Measurements from ENCODE around the gene SLC9A9.

The SLC9A9 gene

DNA sequence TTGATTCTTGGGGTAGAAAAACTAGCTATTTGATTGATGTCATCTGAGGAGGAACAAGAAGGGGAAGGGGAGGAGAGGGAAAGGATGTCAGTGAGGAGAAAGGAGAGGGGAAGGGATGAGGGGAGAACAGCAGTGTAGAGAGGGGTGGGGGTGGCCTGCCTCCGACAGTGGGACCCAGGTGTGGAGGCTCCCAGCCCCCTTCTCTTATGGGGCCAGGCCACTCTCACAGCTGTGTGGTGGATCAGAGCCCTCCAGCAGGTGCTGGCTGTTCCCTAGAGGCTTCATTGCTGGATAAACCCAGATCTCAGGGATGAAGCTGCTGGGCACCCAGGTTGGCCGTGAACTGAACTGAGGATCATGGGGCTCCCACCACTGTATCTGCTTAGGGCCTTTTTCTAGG is 464.2 kb downstream of the SLC9A9 start:
- no peak for DNase-seq

DNA sequence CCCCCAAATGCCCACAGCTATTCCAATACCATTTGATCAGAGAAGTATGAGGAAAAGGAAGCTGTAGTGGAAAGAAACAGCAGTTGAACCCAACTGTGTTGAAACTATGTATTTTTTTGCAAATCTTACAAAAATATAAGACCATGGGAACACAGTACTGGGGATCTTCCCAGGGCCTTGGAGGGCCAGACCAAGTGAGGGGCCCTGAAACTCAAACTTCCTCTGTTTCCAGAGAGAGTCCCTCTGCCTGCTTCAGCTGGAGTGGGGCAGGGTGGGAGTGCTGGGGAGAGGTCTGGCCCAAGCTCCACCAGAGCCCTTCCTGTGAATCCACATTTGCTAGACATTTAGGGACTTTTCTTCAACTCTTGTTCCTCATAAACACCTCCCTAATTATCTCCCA is 464.8 kb downstream of the SLC9A9 start:
- DNase-seq: peak; percentile 63 to 88

DNA sequence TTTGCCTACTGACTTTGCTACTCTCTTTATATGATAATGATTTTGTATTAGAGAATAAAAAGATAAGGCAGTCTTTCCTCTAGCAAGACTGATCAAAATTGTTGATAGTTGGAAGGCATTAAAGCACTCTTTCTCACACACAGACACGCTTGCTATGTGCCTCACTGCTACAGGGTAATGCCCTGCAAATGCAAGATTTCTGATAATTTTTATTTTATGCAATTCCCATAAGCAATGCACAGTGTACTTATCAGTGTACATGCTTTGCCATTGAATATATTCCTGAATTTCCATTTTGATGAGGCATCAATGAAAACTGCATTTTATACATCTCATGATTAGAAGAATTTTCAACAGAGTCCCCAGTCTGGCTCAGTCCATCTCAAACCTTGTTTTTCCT is 465.5 kb downstream of the SLC9A9 start:
- no peak for DNase-seq

DNA sequence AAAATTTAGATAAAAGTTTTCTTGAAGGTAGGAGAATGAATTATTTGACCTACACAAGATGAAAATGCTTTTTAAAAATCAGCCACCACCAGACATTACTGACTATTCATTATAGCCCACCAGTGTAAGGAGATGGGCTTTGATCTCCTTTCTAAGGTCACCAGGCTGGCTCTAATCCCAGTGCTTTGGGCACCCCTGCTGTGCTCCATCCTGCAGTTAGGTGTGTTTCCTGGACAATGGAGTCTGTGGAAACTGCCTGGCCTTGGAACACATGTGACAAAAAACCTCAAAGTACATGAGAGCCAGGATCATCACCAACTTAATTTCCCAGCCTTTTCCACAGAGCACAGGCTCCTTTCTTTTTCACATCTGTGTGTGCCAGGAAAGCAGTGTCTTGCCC is 467.8 kb downstream of the SLC9A9 start:
- no peak for DNase-seq

DNA sequence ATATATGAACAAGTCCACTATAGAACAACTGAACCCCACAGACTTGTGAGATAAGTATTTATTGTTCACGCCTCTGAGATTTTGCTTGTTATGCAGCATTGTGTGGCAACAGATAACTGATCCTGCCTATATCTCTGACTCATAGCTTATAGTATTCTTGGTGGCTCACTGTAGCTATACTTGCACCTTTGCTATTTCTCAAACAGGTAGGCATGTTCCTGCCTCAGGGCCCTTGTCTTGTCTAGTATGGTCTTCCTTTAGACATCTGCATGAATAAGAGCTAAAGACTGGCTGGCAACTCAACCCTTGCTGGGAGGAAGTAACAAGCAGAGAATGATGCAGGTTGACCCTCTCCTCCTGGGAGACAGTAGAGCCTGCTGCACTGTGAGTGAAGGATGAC is 472.6 kb downstream of the SLC9A9 start:
- DNase-seq: no peak

DNA sequence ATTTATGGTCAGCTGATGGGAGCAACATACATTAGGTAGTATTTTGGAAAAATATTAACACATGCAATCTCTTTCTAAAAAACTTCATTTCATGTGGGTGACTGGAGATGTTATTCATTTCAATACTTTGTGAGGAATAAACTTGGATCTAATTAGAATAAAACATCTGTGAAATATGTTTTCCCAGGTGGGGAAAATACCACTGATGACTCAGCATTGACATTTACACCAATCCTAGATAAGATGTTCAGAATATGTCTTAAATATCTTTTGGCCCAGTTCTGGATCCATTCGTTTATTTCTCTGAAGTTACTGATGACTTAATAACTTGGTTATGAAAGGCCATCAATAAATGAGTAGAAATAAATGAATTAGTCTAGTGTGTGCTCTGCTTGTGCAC is 481.1 kb downstream of the SLC9A9 start:
- no peak for DNase-seq

DNA sequence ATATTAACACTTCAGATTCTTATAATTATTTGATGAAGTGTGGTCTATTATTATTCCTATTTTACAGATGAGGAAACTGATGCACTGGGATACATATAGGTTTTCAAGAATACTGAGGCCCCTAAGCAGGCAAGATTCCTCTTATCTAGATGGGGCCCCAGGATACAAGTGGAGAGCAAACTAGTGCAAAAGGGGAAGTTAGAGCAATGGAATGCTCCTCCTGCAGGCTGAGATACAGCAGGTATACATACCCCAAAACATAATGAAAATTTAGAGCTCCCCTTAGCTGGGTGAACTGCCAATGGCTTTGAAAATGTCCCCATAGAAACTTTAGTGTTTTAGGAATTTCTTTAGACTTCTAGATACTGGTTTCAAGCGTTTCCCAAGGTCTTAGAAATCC is 481.6 kb downstream of the SLC9A9 start:
- no peak for DNase-seq

DNA sequence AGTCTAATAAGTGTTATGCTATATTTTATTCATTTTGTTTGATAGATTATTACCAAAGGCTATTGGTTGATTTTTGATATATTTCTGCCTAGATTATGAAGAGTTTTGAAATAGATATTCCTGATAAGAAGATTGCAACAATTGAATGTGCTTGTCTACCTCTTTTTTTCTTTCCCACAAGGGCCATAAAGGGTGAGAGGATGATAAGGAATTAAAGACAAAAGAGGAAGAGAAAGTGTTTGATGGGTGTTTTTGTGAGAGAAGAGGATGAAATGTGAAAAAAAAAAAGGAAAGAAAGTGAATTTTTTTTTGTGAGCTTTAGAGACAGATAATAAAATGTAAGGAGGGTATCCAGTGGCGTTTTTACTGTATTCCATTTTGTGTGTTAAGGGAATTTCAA is 484.3 kb downstream of the SLC9A9 start:
- DNase-seq: no peak

DNA sequence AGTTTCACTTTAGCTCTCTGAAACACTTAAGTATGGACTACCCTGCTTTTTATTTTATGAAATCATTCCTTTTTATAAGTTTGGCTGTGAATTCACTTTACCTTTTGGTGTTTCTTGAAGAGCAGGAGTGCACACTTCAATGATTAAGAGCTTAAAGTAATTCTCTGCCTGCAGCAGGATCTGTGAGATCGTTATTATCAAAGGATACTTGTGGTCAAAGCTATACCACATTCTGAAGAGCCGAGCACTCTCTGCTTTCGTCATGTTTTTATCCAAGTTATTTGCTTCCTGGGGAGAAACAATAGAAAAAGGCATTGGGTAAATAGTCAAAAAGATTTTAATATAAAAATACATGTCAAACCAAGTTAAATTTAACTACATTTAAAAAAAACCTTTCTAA is 485.0 kb downstream of the SLC9A9 start:
- DNase-seq: no peak

DNA sequence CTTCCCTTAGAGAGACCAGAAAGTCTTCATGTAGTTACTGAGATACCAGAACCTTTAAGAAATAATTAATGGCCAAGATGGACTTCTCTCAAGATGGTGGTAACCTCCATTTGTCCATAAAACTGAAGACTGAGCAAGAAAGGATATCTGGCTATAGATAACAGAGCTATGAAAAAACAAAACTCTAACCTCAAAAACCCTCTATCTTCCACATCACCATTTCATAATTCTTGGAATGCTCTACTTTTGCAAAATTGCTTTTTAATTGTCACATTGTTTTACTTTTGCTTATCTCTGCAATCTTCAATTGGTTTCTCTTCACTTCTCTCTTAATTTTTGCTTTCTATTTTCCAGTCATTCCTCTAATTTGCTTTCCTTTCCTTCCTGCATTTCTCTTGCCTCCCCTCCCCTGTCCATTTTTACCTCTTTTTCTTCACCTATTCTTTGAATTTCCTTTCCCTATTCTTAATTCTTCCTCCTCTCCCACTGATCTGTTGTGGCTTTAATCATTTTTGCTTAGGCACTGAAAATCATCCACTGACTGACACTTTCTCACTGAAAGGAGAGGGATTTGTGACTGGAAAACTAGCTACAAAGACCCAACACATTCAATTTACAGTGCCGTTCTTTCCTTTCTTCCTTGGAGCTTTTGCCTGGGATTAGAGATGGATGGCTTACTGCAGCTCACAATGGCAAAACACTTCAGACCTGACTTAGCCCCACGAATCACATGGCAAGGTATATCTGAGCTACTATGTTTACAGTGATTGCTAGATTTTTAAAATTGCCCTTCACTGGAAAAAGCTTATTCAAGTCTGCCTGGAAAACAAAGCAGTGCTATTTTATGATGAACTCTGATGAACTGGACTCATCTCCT is 485.9 kb downstream of the SLC9A9 start:
- DNase-seq: no peak

DNA sequence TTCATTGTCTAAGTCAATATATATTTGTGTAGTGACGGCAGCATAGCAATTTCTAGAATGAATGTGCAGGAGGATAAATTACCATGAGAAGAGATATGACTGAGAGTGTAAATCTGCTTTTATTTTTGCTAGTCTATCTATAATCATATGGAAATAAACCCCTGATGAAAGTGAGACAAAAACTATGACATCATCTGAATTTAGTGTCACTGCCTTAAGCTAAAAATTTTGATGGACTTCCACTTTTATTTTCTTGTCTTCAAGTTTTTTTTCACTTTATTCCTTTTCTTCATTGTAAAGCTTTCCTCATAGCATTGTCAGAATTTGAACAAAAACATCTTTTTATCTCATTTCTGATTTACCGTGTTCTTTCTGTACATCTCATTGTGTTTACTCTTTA is 486.7 kb downstream of the SLC9A9 start:
- DNase-seq: no peak

DNA sequence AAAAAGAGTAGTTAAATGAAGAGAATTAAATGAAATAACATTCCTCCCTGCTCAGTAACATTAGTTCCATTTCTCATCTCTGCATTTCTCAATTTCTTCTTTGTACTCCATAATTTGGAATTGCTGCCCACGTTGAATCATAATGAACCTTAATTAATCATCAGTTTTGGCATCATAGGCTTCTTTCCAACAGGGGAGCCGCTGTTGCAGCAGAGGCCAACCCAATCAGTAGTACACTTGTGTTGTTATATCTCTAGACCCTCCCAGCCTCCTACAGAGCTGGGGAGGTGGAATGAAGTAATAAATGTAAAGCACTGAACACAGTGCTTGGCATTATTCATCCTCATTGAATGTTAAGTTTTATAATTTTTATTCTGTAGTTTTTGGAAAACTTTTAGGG is 488.0 kb downstream of the SLC9A9 start:
- no peak for DNase-seq

DNA sequence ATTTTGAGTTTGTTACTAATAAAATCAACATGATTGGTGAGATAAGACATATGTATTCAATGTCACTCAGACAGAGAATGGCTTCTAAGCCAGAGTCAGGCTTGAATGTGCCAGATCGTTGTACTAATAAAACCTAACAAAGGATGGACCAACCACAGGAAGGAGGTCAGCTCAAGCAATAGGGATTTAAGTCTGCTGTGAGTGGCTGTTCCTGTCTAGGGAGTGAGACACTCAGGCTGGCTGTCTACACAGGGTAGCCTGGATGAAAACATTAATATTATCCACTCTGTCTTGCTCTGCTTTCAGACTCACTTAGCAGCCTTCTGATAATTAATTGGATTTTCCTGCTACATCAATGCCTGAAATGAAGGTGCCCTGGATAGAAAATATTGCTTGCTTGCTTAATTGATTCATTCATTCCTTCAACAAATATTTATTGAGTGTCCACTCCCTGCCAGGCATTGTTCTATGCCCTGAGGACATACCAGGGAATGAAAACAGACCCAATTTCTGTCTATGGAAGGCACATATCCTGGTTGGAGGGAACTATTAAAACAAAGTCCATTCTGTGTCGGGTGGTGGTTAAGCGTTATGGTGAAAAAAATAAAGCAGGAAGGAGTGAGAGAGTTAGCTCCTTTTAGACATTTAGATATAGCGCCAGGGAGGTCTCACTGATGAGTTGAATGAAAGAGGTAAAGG is 489.3 kb downstream of the SLC9A9 start:
- DNase-seq: no peak

DNA sequence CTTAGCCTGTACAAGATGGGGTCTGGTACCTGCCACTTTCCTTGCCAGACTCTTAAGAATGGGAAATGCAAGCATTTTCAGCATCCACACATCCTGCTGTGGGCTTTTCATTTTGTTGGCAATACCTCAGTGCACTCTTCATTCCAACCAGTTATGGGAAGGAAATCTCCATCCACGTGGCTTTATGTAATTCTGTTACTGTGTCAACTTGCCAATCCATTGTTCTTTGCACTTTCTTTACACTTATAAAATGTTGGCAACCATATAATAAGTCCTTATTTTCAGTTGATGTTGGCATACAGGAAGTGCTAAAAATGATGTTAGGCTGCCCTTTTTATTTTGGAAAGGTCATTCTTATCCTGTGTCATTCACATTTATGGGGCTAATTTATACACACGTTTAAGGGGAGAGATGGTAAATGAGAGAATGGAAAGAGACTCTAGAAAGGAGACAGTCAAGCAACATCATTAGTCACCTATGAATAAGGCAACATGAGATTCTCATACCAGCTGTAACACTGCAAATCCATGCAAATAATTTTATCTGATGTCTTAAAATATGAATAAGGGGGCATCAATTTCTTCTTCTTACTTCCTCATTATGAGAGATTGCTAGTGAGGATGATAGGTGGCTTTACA is 490.0 kb downstream of the SLC9A9 start:
- DNase-seq: no peak

DNA sequence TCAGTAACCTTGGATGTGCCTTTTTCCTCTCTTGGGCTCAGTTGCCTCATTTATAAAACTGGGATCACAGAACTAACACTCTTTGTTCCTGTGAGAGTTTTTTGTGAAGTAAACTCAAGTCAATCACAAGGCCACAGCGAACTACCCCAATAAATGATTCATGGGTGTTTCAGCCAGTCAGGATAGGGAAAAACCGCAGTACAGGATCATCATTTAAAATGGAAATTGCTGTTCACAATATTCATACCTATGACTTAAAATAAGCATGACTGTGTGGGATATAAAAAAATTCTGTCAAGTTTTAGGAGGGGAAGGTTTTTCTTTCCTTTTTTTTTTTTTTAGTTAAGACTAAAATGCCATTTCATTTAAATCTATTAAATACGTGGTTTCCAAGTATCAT is 490.6 kb downstream of the SLC9A9 start:
- no peak for DNase-seq

DNA sequence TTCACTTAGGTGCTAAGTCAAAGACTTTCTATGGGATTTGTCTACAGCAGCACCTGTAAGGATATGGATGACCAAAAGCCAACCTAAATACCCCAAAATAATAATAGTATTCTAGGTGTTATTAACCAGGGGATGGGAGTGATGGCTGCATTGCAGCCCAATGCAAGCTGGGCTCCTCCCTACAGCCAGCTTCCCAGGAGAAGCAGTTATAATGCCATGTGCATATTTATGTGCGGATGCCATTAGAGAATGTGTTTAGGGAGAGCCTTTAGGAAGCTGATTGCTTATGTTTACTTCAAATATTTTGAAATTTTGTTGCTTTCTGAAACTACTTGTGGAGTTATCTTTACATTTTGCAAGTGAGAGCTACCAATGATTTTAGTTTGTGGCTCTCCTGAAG is 491.4 kb downstream of the SLC9A9 start:
- no peak for DNase-seq

DNA sequence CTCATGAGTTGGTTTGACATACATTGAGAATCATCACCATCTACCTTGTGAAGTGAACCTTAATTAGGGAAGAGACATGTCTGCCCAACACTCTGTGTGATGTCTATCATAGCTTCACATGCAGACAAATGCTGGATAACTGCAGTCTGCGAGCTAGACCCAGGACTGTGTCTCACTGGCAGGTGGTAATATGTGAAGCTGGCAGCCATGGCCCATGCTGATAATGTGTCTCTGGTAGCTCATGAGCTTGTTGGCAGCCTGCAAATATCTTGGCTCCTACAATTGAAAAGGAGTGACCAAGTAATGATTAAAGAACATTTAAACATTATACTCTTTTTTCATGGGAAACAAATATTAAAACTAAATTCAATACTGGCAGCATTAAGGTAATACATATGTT is 493.9 kb downstream of the SLC9A9 start:
- DNase-seq: no peak

DNA sequence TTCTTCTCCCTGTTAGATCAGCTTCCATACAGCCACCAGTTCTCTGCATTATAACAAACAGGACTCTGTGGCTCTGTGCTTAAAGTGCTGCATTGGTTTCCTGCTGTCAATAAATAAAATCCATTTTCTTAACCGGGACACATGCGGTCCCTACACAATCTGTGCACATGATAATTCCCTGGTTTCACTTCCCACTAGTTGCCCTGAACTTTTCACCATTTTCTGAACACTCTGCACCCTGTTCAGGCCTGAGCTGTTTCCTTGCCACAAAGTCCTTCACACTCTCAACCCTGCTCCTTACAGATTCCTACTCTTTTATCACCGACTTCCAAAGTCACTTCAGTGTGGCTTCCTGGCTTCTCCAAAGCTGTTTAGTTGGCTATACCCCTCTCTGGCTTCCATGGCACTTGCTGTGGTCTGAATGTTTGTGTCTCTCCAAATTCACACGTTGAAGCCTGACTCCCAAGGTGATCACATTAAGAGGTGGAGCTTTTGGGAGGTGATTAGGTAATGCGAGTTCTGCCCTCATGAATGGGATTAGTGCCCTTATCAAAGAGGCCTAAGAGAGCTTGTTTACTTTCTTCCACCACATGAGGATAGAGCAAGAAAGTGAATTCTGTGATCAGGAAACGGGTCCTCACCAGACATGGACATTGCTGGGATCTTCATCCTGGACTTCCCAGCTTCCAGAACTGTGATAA is 495.3 kb downstream of the SLC9A9 start:
- DNase-seq: peak; percentile 49 to 63

DNA sequence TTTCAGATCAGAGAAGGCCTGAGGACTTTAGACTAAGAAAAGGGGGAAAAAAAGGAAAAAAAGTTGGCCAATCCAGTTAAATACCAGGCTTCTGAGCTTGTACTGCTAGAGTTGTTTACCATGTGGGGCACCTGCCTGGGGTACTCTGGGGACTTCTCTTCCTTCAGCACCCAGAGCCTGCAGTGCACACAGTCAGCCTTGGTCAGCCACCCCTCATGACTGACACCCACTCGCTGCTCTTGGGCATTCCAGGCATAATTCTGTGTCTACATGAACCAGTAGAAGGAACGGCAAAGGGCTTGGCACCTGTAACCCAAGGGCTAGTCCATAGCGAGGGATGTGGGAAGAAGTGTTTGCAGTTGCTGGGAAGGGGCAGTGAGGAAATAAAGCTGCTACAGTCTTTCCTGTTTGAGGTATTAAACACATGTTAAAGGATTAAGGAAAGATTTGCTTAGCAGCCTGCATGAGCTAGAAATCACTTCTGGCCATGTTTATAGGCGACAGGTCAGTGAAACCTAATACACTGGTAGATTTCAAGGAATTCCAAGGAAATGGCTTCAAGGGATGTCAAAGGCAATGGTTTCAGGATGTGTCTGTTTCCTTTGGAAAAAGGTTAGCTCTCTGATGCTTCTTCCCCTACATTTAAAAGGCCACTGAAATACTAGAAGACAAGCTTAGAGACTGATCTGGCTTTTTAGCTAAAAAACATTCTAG is 496.2 kb downstream of the SLC9A9 start:
- DNase-seq: peak; percentile 26 to 65

DNA sequence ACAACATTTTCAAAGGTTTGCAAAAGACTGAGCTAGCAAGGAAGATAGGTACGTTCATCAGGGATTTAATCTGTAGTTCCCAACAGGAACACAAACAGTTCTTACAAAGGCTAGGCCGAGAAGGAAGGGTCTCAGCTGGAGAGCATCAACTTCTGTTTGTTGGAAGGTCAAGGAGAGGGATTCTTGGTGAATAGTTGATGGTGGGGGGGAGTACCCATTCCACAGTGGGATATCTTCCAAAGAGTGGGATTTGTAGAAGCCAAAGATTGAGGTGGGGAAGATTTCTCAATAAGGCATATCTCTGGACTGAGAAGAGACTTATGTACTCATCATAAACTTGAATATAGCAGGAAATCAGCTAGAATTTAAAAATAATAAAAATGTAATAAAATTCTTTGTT is 496.9 kb downstream of the SLC9A9 start:
- DNase-seq: no peak

DNA sequence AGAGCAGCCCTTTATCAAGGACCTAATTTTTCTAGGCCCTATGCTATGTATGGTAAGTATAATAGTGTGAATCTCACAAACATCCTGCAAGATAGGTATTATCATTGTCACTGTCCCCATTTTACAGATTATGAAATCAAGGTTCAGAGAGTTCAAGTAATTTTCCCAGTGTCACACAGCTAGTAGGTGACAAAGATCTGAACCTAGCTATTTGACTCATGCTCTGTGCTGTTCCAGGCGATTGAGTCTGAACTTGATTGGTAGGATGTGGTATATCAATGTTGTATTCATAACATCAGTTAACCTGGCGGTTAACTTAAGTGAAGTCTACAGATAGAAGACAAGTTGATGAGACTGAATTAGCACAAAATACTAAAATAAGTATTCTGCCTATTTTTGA is 498.8 kb downstream of the SLC9A9 start:
- DNase-seq: no peak

DNA sequence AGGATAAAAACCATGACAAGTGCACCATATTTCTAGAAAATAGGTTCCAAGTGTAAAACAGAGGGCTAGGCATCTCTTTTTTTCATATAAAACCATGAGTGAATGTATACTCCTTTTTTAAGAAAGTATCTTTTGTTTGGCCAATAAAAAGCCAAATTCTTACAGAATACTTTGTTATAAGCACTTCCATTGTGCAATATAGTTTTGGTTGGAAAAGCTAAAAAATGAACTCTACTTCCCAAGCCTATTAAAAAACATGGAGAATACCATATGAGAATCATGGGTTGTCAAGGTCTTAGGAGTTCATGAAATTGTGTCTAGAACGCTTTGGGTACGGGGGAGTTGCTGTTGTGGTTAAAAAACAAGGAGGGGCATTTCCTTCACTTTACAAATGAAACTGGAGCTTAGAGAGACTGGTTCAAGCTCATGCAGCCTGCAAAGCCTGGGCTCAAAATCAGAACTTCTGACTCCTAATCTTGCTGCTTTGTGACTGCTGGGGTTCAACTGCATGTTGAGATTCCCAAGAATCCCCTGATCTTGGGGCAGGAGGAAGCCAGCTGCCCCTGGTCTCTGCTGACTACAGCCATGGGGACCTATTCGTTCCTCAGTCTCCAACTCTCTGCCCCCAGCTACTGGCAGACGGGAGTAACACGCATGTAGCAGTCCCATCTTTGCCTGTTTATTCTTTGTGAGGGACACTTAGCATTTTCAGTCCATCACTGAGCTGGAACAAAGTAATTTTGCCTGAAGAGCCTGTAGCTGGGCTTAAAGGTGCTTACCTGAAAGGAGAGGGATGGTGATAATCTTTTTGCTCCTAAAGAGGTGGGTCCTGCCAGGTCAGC is 499.6 kb downstream of the SLC9A9 start:
- DNase-seq: no peak
